Endothelial cell (in vitro differentiated cells): ENCODE results near the gene PGBD1. TPM values are rescaled to one million over a fixed set of nuclear protein-coding genes. Genes with fewer than 3 reads are reported as not detected.
A peak's percentile ranks its signal among the peaks of the same experiment; 100 is the strongest.

Experiments
- DNase-seq: peaks from one replicate; pipeline ENCODE4 v3.0.0; 2021; ENCODE audit warnings: low spot score
- H3K27ac Mint-ChIP-seq: one replicate; pipeline ENCODE4 v1.8.0; 2021; ENCODE audit warnings: mixed read lengths, inconsistent platforms; ENCODE audit not compliant: unreplicated experiment
- H3K27me3 Mint-ChIP-seq: one replicate; pipeline ENCODE4 v1.8.0; 2021; ENCODE audit warnings: mild to moderate bottlenecking, moderate library complexity, mixed read lengths, inconsistent platforms; ENCODE audit not compliant: unreplicated experiment
- H3K36me3 Mint-ChIP-seq: one replicate; pipeline ENCODE4 v1.8.0; 2021; ENCODE audit warnings: mild to moderate bottlenecking, low read depth, mixed read lengths, inconsistent platforms; ENCODE audit not compliant: unreplicated experiment
- H3K4me1 Mint-ChIP-seq: one replicate; pipeline ENCODE4 v1.8.0; 2021; ENCODE audit warnings: mild to moderate bottlenecking, mixed read lengths, inconsistent platforms; ENCODE audit not compliant: unreplicated experiment
- H3K4me3 Mint-ChIP-seq: one replicate; pipeline ENCODE4 v1.8.0; 2021; ENCODE audit warnings: mild to moderate bottlenecking, mixed read lengths, inconsistent platforms; ENCODE audit not compliant: unreplicated experiment
- H3K9me3 Mint-ChIP-seq: one replicate; pipeline ENCODE4 v1.8.0; 2021; ENCODE audit warnings: mixed read lengths, inconsistent platforms; ENCODE audit not compliant: unreplicated experiment
- total RNA-seq: library from RNA; stranded (reverse); fragmentation: NEBNext Ultra II Directional; extraction: Animal tissue kit (Norgen Biotek cat#: 25700); gene quantifications from one replicate; pipeline ENCODE4 v1.2.1, GENCODE V29; 2021; ENCODE audit not compliant: unreplicated experiment
- TF ChIP-seq, protein P1 (sequence below): fragments of 200-600 bp; sonication (generic); IDR thresholded peaks from one replicate; pipeline ENCODE4 v1.5.0; 2021; ENCODE audit warnings: antibody characterized with exemption; ENCODE audit not compliant: unreplicated experiment

The PGBD1 gene
- total RNA-seq, 1 donor from 2014 or later = 9.7 TPM

DNA sequence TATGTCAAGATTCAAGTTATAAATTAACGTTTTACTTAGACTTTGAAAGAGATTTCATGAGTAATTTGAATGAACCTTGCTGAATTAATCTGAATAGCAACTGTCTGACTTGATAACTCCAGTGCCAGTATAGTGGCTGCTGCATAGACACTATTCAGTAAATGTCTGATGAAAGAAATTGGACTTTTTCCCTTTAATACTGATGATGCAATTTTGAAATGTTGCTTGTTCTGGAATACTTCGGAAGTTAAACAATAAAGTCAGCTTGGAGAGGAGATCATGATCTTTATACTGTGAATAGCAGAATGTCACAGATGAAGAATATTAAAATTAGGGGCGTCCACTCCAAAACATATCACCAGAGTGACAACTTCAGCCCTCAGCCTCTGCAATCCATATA, 3.6 kb upstream of the PGBD1 start:
- TF ChIP-seq, protein P1, sequence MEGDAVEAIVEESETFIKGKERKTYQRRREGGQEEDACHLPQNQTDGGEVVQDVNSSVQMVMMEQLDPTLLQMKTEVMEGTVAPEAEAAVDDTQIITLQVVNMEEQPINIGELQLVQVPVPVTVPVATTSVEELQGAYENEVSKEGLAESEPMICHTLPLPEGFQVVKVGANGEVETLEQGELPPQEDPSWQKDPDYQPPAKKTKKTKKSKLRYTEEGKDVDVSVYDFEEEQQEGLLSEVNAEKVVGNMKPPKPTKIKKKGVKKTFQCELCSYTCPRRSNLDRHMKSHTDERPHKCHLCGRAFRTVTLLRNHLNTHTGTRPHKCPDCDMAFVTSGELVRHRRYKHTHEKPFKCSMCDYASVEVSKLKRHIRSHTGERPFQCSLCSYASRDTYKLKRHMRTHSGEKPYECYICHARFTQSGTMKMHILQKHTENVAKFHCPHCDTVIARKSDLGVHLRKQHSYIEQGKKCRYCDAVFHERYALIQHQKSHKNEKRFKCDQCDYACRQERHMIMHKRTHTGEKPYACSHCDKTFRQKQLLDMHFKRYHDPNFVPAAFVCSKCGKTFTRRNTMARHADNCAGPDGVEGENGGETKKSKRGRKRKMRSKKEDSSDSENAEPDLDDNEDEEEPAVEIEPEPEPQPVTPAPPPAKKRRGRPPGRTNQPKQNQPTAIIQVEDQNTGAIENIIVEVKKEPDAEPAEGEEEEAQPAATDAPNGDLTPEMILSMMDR = no peak
- Mint-ChIP-seq H3K27me3 (no peaks in the 10 kb centered on the region), H3K27ac (no peak overlapping the region), H3K4me3 (no peak overlapping the region), H3K4me1 (peaks cover 10% of the 10 kb centered on the region), H3K9me3 (no peaks in the 10 kb centered on the region), H3K36me3 (peaks cover 14% of the 10 kb centered on the region)
- no peak for DNase-seq

- DNase-seq = no peak
- Mint-ChIP-seq H3K4me1 (peaks cover 10% of the 10 kb centered on the region), H3K27me3 (no peaks in the 10 kb centered on the region), H3K27ac (no peak overlapping the region), H3K36me3 (peaks cover 13% of the 10 kb centered on the region), H3K9me3 (no peaks in the 10 kb centered on the region), H3K4me3 (peak overlapping the region; percentile 91)
- TF ChIP-seq, protein P1 = no peak
These were observed 631 bp upstream of the PGBD1 start for GRCh38 chr6:28280595-28281287.

GRCh38 chr6:28282926-28283325, 1.6 kb downstream of the PGBD1 start:
- TF ChIP-seq, protein P1 = no peak
- Mint-ChIP-seq H3K27ac (no peak overlapping the region), H3K4me3 (peak overlapping the region; percentile 52), H3K4me1 (peaks cover 16% of the 10 kb centered on the region), H3K9me3 (no peaks in the 10 kb centered on the region), H3K27me3 (no peaks in the 10 kb centered on the region), H3K36me3 (peaks cover 3% of the 10 kb centered on the region)
- no peak for DNase-seq

DNA sequence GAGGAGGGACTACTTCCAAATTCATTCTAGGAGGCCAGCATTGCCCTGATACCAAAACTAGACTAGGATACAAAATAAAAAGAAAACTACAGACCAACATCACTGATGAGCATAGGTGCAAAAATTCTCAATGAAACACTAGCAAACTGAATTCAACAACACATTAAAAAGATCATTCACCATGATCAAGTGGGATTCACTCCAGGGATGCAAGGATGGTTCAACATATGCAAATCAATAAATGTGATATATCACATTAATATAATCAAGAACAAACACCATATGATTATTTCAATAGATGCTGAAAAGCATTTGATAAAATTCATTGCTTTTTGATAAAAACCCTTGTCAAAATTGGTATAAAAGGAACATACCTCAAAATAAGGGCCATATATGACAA, 10.2 kb downstream of the PGBD1 start:
- Mint-ChIP-seq H3K27ac (no peak overlapping the region), H3K4me3 (no peak overlapping the region), H3K4me1 (peaks cover 2% of the 10 kb centered on the region), H3K27me3 (no peaks in the 10 kb centered on the region), H3K36me3 (peaks cover 6% of the 10 kb centered on the region), H3K9me3 (no peaks in the 10 kb centered on the region)
- TF ChIP-seq, protein P1 = no peak
- DNase-seq = no peak

DNA sequence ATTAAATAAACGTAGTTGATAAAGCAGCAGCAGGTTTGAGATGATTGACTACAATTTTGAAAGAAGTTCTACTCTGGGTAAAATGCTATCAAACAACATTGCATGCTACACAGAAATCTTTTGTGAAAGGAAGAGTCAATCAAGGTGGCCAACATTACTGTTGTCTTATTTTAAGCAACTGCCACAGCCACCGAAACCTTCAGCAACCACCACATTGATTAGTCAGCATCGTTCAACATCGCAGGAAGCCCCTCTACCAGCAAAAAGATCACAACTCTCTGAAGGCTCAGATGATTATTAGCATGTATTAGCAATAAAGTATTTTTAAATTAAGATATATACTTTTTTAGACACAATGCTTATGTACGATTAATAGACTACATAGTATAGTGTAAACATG, 14.0 kb downstream of the PGBD1 start:
- Mint-ChIP-seq H3K4me3 (no peak overlapping the region), H3K36me3 (peaks cover 4% of the 10 kb centered on the region)

More for the DNA sequence above, 14.0 kb downstream of the PGBD1 start:
- no peaks in the 10 kb centered on the region for H3K4me1 Mint-ChIP-seq
- no peaks in the 10 kb centered on the region for H3K27me3 Mint-ChIP-seq
- no peak overlapping the region for H3K27ac Mint-ChIP-seq
- TF ChIP-seq, protein P1 = no peak
- DNase-seq = no peak
- H3K9me3 Mint-ChIP-seq = no peaks in the 10 kb centered on the region
